Measurements from ENCODE around the gene RASSF8. TPM values are rescaled to one million over a fixed set of nuclear protein-coding genes. Genes with fewer than 3 reads are reported as not detected.

The RASSF8 gene
- total and polyA plus RNA-seq, 9 of the 15 experiments (the other 6 are each of a cell fraction or from before 2014, with no cell fraction given), result 0.01 to 0.36 (median 0.12) TPM; not detected in 1

GRCh38 chr12:26054383-26054782 lies 95.9 kb downstream of the RASSF8 start:
- in situ Hi-C loops (cut with MboI), result no loop called here
- no peak for DNase-seq (ENCODE audit: extremely low read depth in 1 of 4, low spot score in 3 of 4)
- peak; percentile 61 for TF ChIP-seq CBX8 (IDR thresholded peaks at IDR 0.05; ENCODE audit: borderline replicate concordance, extremely low read depth, low read depth, low read length, poor library complexity, severe bottlenecking)
- TF ChIP-seq RBBP5 (IDR thresholded peaks at IDR 0.05; ENCODE audit: borderline replicate concordance, insufficient read depth, low read length, poor library complexity, severe bottlenecking), result no peak
- no peak overlapping the region for H3K4me2 ChIP-seq (ENCODE audit: insufficient read depth, low read length)
- 0% methylated on average over 4 of the region's 4 CpGs for WGBS (ENCODE audit: insufficient coverage, low coverage, missing lambda C conversion rate)
- H3K27ac ChIP-seq (ENCODE audit: extremely low read depth, low read depth, low read length), result no peak overlapping the region
- no peak overlapping the region for H2AFZ ChIP-seq (ENCODE audit: low read depth, low read length)
- H4K20me1 ChIP-seq (replicated peaks; ENCODE audit: control insufficient read depth, insufficient read depth, low read length), result no peaks in the 10 kb centered on the region
- no peak overlapping the region for H3K9ac ChIP-seq (ENCODE audit: insufficient read depth in 1 of 2, low read depth in 2 of 2, low read length in 2 of 2)
- CTCF ChIA-PET (ENCODE audit: low intra/inter-chr PET ratio), result no interaction called here
- BruUV-seq (replicated peaks), result no TSS peak
- no peaks in the 10 kb centered on the region for H3K9me3 ChIP-seq (replicated peaks; ENCODE audit: control insufficient read depth, insufficient read depth, low read depth, low read length)
- no peak for ATAC-seq
- H3K9me1 ChIP-seq (ENCODE audit: control insufficient read depth, insufficient read depth, low read length), result no peaks in the 10 kb centered on the region
- no peaks in the 10 kb centered on the region for H3K4me1 ChIP-seq (replicated peaks in 1 of 2; ENCODE audit: control insufficient read depth in 2 of 2, insufficient read depth in 2 of 2, low read length in 2 of 2)
- H3K4me3 ChIP-seq, result no peak overlapping the region
- no peak for FAIRE-seq
- no peaks in the 10 kb centered on the region for H3K79me2 ChIP-seq (ENCODE audit: control insufficient read depth, insufficient read depth, low read length)
- intact Hi-C loops (cut with micrococcal nuclease), result no loop called here
- POLR2A ChIA-PET, result interaction anchor here (0.8 kb wide), 1 partner anchor 21 kb away, joined by 3 read pairs; no protein-coding TSS in a partner anchor
- H3K36me3 ChIP-seq (ENCODE audit: control insufficient read depth, insufficient read depth, low read length), result no peaks in the 10 kb centered on the region
- H3K27me3 ChIP-seq (ENCODE audit: control insufficient read depth in 2 of 2, insufficient read depth in 2 of 2, low read length in 2 of 2), result peaks cover 0 to 3% of the 10 kb centered on the region in 2 experiments; a peak in 1 of 5 replicates

DNA sequence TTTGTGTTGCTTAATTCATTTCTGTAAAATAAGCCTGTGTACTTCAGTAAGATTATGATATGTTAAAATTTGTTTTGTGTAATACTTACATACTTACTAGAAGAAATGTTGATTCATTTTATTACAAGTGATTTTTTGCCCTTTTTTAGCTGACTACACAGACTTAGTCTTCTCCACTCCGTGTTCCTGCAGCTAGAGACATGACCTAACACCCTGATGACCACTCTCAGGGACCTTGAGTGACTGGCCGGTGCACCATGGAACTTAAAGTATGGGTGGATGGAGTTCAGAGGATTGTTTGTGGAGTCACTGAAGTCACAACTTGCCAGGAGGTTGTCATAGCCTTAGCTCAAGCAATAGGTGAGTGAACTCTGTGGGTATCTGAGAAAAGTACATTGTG lies 96.6 kb downstream of the RASSF8 start:
- ChIA-PET CTCF (ENCODE audit: low intra/inter-chr PET ratio) (no interaction called here), POLR2A (no interaction called here)
- FAIRE-seq (no peak), ATAC-seq (no peak), DNase-seq (ENCODE audit: extremely low read depth in 1 of 4, low spot score in 3 of 4) (no peak)
- H3K9ac ChIP-seq (ENCODE audit: insufficient read depth in 1 of 2, low read depth in 2 of 2, low read length in 2 of 2), result no peak overlapping the region
- no TSS peak for BruUV-seq (replicated peaks)
- H3K27me3 ChIP-seq (ENCODE audit: control insufficient read depth in 2 of 2, insufficient read depth in 2 of 2, low read length in 2 of 2), result no peaks in the 10 kb centered on the region
- H4K20me1 ChIP-seq (replicated peaks; ENCODE audit: control insufficient read depth, insufficient read depth, low read length), result no peaks in the 10 kb centered on the region
- H3K79me2 ChIP-seq (ENCODE audit: control insufficient read depth, insufficient read depth, low read length), result no peaks in the 10 kb centered on the region
- intact Hi-C loops (cut with micrococcal nuclease), result no loop called here
- no peaks in the 10 kb centered on the region for H3K4me1 ChIP-seq (replicated peaks in 1 of 2; ENCODE audit: control insufficient read depth in 2 of 2, insufficient read depth in 2 of 2, low read length in 2 of 2)
- H2AFZ ChIP-seq (ENCODE audit: low read depth, low read length), result no peak overlapping the region
- 0% methylated on average over 2 of the region's 2 CpGs for whole genome bisulfite sequencing (ENCODE audit: insufficient coverage, low coverage, missing lambda C conversion rate)
- no peaks in the 10 kb centered on the region for H3K9me1 ChIP-seq (ENCODE audit: control insufficient read depth, insufficient read depth, low read length)
- in situ Hi-C loops (cut with MboI), result no loop called here
- no peaks in the 10 kb centered on the region for H3K36me3 ChIP-seq (ENCODE audit: control insufficient read depth, insufficient read depth, low read length)
- H3K27ac ChIP-seq (ENCODE audit: extremely low read depth, low read depth, low read length), result no peak overlapping the region
- no peaks in the 10 kb centered on the region for H3K9me3 ChIP-seq (replicated peaks; ENCODE audit: control insufficient read depth, insufficient read depth, low read depth, low read length)
- no peak overlapping the region for H3K4me2 ChIP-seq (ENCODE audit: insufficient read depth, low read length)
- H3K4me3 ChIP-seq, result no peak overlapping the region
- TF ChIP-seq ZKSCAN8 (CRISPR knock-in tag; IDR thresholded peaks at IDR 0.05) (no peak), THAP12 (CRISPR knock-in tag; IDR thresholded peaks at IDR 0.05) (no peak), KLF6 (CRISPR knock-in tag; IDR thresholded peaks at IDR 0.05; ENCODE audit: borderline replicate concordance) (no peak), ETV1 (tag; conservative IDR thresholded peaks at IDR 0.05; ENCODE audit: low read depth) (no peak), CHD4 (IDR thresholded peaks at IDR 0.05; ENCODE audit: insufficient read depth, insufficient replicate concordance, low read depth, low read length, poor library complexity, severe bottlenecking) (no peak), NONO (IDR thresholded peaks at IDR 0.05; ENCODE audit: low read depth in 2 of 2, low read length in 1 of 2) (no peak), NBN (IDR thresholded peaks at IDR 0.05; ENCODE audit: low read depth) (no peak)
